Measurements from ENCODE around the gene NOTCH1.

GRCh38 chr9:136528716-136529341, 17.0 kb downstream of the NOTCH1 start:
- no peak for TF ChIP-seq CREB1 (IDR thresholded peaks at IDR 0.05)
- no peak for TF ChIP-seq TAF1 (IDR thresholded peaks at IDR 0.05; ENCODE audit: low read depth, low read length)
- no peak for TF ChIP-seq CTCF (IDR thresholded peaks at IDR 0.05; ENCODE audit: control extremely low read depth in 1 of 3, insufficient read depth in 1 of 3, low read depth in 1 of 3, low read length in 3 of 3)
- TF ChIP-seq HDAC2 (IDR thresholded peaks at IDR 0.05; ENCODE audit: borderline replicate concordance in 1 of 2, low read depth in 2 of 2, low read length in 2 of 2) = no peak
- TF ChIP-seq POLR2A (IDR thresholded peaks at IDR 0.05; ENCODE audit: control extremely low read depth in 1 of 2, low read depth in 2 of 2, low read length in 2 of 2) = no peak
- no peak for TF ChIP-seq TAF7 (optimal IDR thresholded peaks at IDR 0.05; ENCODE audit: borderline replicate concordance, low read depth, low read length)
- TF ChIP-seq POLR2AphosphoS5 (IDR thresholded peaks at IDR 0.05; ENCODE audit: low read depth, low read length) = no peak
- TF ChIP-seq SP1 (IDR thresholded peaks at IDR 0.05; ENCODE audit: low read depth, low read length) = no peak
